MCF 10A (cell line): ENCODE measurements around the gene DNAJA3. TPM values are rescaled to one million over a fixed set of nuclear protein-coding genes. Genes with fewer than 3 reads are reported as not detected.

Experiments
- BruUV-seq: library from RNA; stranded (reverse); fragments of 400-500 nt; replicated peaks from 2 replicates; lab custom pipeline; 2021; lab: Mats Ljungman, UMichigan
- CTCF ChIA-PET: fragments of 300-600 bp; sonication (Branson Sonifier 250); formaldehyde crosslinking; extraction: SDS; loops from one replicate; lab custom pipeline; 2021; ENCODE audit warnings: antibody characterized with exemption, inconsistent platforms; lab: Yijun Ruan, JAX
- POLR2A ChIA-PET: fragments of 300-600, 350-650 bp; sonication (Branson Sonifier 250); formaldehyde crosslinking; extraction: SDS; loops from one replicate; lab custom pipeline; 2020; ENCODE audit warnings: antibody characterized with exemption, inconsistent platforms; lab: Yijun Ruan, JAX
- DNase-seq: peaks from one replicate; pipeline ENCODE4 v3.0.0-alpha.2; 2018; ENCODE audit not compliant: unreplicated experiment
- H3K27ac Mint-ChIP-seq: one replicate; pipeline ENCODE4 v1.8.0; 2022; ENCODE audit warnings: mild to moderate bottlenecking, low read depth, mixed read lengths; ENCODE audit not compliant: unreplicated experiment
- H3K27me3 Mint-ChIP-seq: one replicate; pipeline ENCODE4 v1.8.0; 2022; ENCODE audit warnings: mixed read lengths; ENCODE audit not compliant: insufficient read depth, unreplicated experiment
- H3K36me3 Mint-ChIP-seq: one replicate; pipeline ENCODE4 v1.8.0; 2022; ENCODE audit warnings: mild to moderate bottlenecking, moderate library complexity, mixed read lengths; ENCODE audit not compliant: insufficient read depth, unreplicated experiment
- H3K4me1 Mint-ChIP-seq: one replicate; pipeline ENCODE4 v1.8.0; 2022; ENCODE audit warnings: mixed read lengths; ENCODE audit not compliant: insufficient read depth, unreplicated experiment
- H3K4me3 Mint-ChIP-seq: one replicate; pipeline ENCODE4 v1.8.0; 2022; ENCODE audit warnings: mild to moderate bottlenecking, moderate library complexity, mixed read lengths; ENCODE audit not compliant: unreplicated experiment
- H3K9me3 Mint-ChIP-seq: one replicate; pipeline ENCODE4 v1.8.0; 2022; ENCODE audit warnings: mixed read lengths; ENCODE audit not compliant: unreplicated experiment
- CTCF ChIP-seq: fragments of 200-600 bp; IDR thresholded peaks from one replicate; pipeline ENCODE4 v1.8.0; 2022; ENCODE audit warnings: antibody characterized with exemption, mild to moderate bottlenecking; ENCODE audit not compliant: unreplicated experiment
- intact Hi-C: fragments of 100-400 bp; cut with micrococcal nuclease; formaldehyde crosslinking; loops from 2 replicates; pipeline ENCODE4 v1.14.1; 2022
- total RNA-seq: library from RNA; stranded (reverse); gene quantifications from 2 replicates; pipeline ENCODE4 v1.2.3, GENCODE V29; 2022

DNAJA3 gene
- total RNA-seq, 1 experiment from 2014 or later: 101 TPM

DNA sequence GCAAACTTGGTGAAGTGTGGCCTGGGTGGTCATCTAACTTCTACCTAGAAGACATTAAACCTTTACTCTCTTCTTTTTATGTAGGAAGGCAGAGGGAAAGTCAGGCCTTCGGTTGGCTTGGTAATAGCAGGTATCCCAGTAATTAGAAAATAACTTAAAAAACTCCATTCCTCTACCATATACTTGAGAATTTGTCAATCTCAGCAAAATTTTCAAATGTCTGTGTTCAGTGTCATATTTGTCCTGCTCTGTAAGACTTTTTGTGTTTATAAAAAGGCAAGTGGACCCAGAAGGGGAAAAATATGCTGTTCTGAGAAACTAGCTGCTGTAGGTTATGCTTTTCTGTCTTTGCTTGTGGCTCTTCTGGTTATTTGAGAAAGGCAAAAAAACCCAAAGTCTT lies 56.3 kb downstream of the DNAJA3 start:
- BruUV-seq: no TSS peak
- no peak for TF ChIP-seq CTCF
- Mint-ChIP-seq H3K36me3 (peaks cover 46% of the 10 kb centered on the region), H3K4me1 (peaks cover 20% of the 10 kb centered on the region), H3K9me3 (no peaks in the 10 kb centered on the region), H3K4me3 (no peak overlapping the region), H3K27me3 (no peaks in the 10 kb centered on the region), H3K27ac (peak overlapping the region; percentile 5)
- ChIA-PET CTCF (interaction anchor here (0.8 kb wide), 1 partner anchor 8 kb away, joined by 3 read pairs; no protein-coding TSS in a partner anchor), POLR2A (interaction anchor here (0.7 to 1.3 kb wide), 4 partner anchors 18 to 139 kb away, joined by 3 read pairs; no protein-coding TSS in a partner anchor)
- intact Hi-C loops: no loop called here
- no peak for DNase-seq

GRCh38 chr16:4486126-4486893 lies 60.6 kb downstream of the DNAJA3 start:
- ChIA-PET POLR2A (interaction anchor here (0.6 to 2.5 kb wide), 4 partner anchors 9 to 342 kb away, joined by 3 to 15 read pairs (median 4); partner anchors contain the start of gene HMOX2), CTCF (interaction anchor here (0.6 to 1.3 kb wide), 5 partner anchors 8 to 143 kb away, joined by 3 to 4 read pairs (median 3); partner anchors contain the start of gene C16orf96)
- Mint-ChIP-seq H3K4me1 (peaks cover 18% of the 10 kb centered on the region), H3K27me3 (no peaks in the 10 kb centered on the region), H3K9me3 (no peaks in the 10 kb centered on the region), H3K36me3 (peaks cover 54% of the 10 kb centered on the region), H3K4me3 (no peak overlapping the region), H3K27ac (no peak overlapping the region)
- TF ChIP-seq CTCF: no peak
- BruUV-seq: no TSS peak
- intact Hi-C loops: no loop called here
- no peak for DNase-seq

- Mint-ChIP-seq H3K36me3 (peaks cover 47% of the 10 kb centered on the region), H3K27ac (no peak overlapping the region), H3K27me3 (no peaks in the 10 kb centered on the region), H3K4me1 (peaks cover 5% of the 10 kb centered on the region), H3K4me3 (no peak overlapping the region), H3K9me3 (no peaks in the 10 kb centered on the region)
- no TSS peak for BruUV-seq
- POLR2A ChIA-PET: interaction anchor here (1.2 to 7.4 kb wide), 4 partner anchors 11 to 14 kb away, joined by 3 to 42 read pairs (median 10); partner anchors contain the start of genes HMOX2 and NMRAL1
- no peak for DNase-seq
- TF ChIP-seq CTCF: no peak
- intact Hi-C loops: no loop called here
- CTCF ChIA-PET: interaction anchor here (0.6 to 1.3 kb wide), 2 partner anchors 10 to 346 kb away, joined by 3 read pairs; no protein-coding TSS in a partner anchor
Measured at GRCh38 chr16:4487955-4488498, 62.4 kb downstream of the DNAJA3 start.

DNA sequence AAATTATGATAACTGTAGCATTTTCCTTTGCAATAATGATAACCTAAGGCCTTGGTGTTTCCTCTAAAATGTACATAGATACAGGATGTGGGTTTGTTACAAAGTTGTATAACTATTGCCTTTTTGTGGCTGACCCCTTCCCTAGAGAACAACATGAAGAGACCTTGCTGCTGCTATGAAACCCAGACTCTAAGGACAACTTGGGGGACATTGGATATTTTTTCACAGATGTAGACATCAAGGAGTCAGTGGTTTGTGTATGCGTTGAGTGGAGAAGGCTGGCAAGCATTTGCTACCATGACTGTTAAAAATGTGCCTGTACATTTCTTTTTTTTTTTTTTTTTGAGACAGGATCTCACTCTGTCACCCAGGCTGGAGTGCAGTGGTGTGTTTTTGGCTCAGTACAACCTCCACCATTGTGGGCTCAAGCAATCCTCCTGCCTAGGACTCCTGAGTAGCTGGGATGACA lies 62.9 kb downstream of the DNAJA3 start:
- DNase-seq: no peak
- Mint-ChIP-seq H3K27ac (no peak overlapping the region), H3K9me3 (no peaks in the 10 kb centered on the region), H3K4me1 (peaks cover 8% of the 10 kb centered on the region), H3K36me3 (peaks cover 42% of the 10 kb centered on the region), H3K4me3 (no peak overlapping the region), H3K27me3 (no peaks in the 10 kb centered on the region)
- BruUV-seq: no TSS peak
- no peak for TF ChIP-seq CTCF
- intact Hi-C loops: no loop called here
- CTCF ChIA-PET: interaction anchor here (0.6 kb wide), 1 partner anchor 345 kb away, joined by 3 read pairs; no protein-coding TSS in a partner anchor
- POLR2A ChIA-PET: interaction anchor here (1.2 to 7.4 kb wide), 2 partner anchors 11 to 12 kb away, joined by 6 to 42 read pairs; partner anchors contain the start of gene HMOX2
